HG02970 (cell line): Measurements from ENCODE around the gene B4GALNT4.
"Not testable (repeated sequence)": the region's sequence is repeated elsewhere in the genome, so short reads cannot be mapped to it uniquely, and the experiment has no call there.

Experiments
- ATAC-seq: cut with Tn5 transposase; IDR thresholded peaks from one replicate; pipeline ENCODE4 v1.9.1; 2021; ENCODE audit warnings: mild to moderate bottlenecking, moderate library complexity, moderate number of reproducible peaks; ENCODE audit not compliant: unreplicated experiment, low FRiP score

Gene B4GALNT4

GRCh38 chr11:387193-387793 lies 18.0 kb downstream of the B4GALNT4 start:
- ATAC-seq = no peak

- ATAC-seq = not testable (repeated sequence)
Observed at GRCh38 chr11:389369-389768, 20.1 kb downstream of the B4GALNT4 start.

- ATAC-seq = no peak
Observed at GRCh38 chr11:390175-390574, 20.9 kb downstream of the B4GALNT4 start.

DNA sequence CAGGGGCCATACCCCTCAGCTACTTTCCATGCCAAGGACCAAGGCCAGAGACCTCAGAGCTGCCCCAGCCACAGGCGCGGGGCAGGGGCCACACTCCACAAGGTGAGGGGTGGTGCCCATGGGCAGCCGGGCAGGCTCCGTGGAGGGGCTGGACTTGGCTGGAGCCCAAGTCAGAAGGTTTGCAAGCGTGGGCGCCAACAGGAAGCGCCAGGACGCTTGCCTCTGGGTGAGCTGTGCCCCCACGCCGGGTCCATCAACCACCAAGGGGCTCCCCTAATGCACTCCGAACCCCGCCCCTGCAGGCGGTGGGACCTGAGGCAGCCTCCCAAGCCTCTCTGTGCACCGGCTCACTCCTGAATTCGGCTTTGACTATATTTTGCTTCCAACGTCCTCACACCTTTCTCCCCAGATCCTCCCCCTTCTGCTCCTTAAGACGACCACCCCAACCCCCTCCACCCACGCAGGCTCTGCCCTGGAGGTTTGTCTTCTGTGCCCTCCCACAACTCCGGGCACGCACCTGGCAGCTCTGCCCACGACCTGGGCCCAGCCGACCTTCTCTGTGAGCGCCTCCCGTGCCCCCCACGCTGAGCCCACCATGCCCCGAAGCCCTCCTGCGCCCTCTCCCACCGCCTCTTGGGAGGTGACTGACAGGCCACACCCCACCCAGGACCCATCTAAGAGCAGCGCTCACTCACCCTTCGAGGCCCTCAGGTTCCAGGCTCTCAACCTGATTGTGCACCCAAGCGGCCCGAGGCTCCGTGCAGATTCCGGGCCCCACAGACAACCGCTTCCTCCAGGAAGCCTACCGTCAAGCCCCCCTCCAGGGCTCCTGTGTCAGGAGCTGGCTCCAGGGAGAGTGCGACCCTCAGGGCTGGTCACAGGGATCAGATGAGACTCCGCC lies 22.1 kb downstream of the B4GALNT4 start:
- ATAC-seq = no peak

DNA sequence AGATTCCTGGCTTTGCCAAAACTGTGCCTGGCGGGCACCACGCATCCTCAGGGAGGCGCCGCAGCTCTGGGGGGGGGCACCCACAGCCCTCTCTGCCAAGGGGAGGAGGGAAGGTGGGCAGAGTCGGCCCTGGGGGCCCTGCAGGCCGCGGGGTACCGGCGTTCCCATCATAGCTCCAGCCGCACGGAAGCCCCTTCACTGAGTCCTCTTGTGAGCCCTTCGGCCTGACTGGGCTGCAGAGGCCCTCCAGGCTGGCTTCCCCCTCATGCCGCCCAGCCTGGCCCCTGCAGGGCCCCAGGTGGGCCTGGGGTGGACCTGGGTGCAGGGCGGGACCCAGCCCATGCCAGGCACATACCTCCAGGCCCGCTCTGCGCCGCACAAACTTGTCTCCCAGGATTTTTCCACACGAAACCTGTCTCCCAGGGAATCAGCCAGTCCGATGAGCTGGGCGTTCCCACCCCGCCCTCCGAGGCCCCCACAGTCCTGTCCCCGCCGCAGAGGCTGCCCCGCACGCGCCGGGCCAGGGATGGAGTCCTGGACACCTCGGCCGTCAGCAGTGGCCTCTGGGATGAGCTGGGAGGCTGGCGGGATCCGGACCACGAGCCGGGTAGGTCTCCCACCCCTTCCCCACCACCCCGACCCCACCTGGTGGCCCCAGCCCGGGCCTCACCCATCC lies 22.9 kb downstream of the B4GALNT4 start:
- ATAC-seq = no peak

DNA sequence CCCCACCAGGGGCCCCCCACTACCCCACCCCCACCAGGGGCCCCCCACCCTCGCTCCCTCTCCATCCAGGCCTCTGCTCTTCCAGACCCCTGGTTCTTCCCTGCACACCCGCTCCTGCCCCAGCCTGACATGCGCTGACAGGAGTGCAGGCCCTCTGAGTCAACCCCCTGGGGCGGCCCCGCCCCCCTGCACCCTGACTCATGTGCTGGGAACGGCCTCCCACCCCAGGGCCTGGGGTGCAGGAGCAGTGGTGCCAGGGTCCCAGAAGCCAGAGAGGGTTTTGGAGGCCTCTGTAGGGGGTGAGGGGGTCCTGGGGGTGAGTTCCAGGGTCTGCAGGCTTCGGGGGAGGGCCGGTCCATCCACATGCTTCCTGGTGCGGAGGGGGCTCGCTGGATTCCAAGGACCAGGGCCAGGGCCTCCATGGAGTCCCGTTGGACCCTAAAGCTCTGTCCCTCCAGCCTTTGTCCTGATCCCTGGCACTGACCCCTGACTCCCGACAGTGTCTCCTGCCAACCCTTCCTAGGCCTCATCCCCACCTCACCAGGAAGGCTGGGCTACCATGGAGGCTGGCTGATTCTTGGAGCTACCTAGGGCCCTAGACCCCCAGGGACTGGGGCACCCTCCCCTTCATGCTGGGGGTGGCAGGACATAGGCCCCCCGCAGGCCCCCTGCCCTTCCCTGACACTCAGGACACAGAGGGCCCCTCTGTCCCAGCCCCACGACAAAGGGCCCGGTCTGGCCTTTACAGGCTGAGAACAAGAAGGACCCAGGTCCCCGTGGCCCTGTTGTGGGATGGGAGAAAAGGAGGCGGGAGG lies 24.1 kb downstream of the B4GALNT4 start:
- no peak for ATAC-seq

- no peak for ATAC-seq
Observed at GRCh38 chr11:394034-394857, 24.9 kb downstream of the B4GALNT4 start, which contains the start of gene PKP3. TSS of gene PKP3 (plus strand) at chr11:394209. CDS start at chr11:394293, 84 bp downstream.

- ATAC-seq = no peak
Observed at GRCh38 chr11:394858-395655, 25.8 kb downstream of the B4GALNT4 start.

GRCh38 chr11:395866-396265 lies 26.6 kb downstream of the B4GALNT4 start:
- ATAC-seq = no peak

DNA sequence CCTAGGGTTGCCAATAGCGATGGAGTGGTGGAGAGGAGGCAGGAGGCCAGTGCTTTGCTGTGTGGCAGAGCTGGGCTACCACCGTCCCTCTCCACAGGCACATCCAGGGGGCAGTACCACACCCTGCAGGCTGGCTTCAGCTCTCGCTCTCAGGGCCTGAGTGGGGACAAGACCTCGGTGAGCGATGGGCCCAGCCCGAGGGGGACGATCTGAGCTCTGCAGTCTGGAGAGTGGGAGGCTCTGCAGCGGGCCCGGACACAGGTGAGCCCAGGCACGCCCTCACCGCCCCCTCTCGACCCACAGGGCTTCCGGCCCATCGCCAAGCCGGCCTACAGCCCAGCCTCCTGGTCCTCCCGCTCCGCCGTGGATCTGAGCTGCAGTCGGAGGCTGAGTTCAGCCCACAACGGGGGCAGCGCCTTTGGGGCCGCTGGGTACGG lies 27.2 kb downstream of the B4GALNT4 start:
- ATAC-seq = no peak

DNA sequence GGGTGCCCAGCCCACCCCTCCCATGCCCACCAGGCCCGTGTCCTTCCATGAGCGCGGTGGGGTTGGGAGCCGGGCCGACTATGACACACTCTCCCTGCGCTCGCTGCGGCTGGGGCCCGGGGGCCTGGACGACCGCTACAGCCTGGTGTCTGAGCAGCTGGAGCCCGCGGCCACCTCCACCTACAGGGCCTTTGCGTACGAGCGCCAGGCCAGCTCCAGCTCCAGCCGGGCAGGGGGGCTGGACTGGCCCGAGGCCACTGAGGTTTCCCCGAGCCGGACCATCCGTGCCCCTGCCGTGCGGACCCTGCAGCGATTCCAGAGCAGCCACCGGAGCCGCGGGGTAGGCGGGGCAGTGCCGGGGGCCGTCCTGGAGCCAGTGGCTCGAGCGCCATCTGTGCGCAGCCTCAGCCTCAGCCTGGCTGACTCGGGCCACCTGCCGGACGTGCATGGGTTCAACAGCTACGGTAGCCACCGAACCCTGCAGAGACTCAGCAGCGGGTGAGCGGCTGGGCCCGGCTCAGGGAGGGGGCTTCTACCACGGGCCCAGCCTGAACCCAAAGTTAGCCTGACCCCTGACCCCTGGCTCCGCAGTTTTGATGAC lies 27.7 kb downstream of the B4GALNT4 start:
- ATAC-seq = no peak

- no peak for ATAC-seq
Observed at GRCh38 chr11:398826-399225, 29.5 kb downstream of the B4GALNT4 start.

DNA sequence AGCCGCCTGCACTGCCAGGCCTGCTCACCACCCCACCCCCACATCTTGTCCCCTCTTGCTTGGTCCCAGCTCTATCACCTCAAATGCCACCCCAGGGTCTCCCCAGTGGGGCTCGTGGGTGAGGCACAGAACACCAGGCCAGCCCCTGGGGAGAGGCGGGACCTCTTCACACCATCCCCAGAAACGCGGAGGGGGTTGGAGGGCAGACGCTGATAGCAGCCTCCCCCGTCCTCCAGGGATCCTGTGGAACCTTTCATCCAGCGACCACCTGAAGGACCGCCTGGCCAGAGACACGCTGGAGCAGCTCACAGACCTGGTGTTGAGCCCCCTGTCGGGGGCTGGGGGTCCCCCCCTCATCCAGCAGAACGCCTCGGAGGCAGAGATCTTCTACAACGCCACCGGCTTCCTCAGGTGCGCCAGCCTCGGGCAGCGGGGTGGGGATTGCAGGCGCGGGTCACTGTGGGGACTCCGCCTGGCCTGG lies 30.5 kb downstream of the B4GALNT4 start:
- no peak for ATAC-seq

- ATAC-seq = no peak
Observed at GRCh38 chr11:400241-400689, 31.0 kb downstream of the B4GALNT4 start.

DNA sequence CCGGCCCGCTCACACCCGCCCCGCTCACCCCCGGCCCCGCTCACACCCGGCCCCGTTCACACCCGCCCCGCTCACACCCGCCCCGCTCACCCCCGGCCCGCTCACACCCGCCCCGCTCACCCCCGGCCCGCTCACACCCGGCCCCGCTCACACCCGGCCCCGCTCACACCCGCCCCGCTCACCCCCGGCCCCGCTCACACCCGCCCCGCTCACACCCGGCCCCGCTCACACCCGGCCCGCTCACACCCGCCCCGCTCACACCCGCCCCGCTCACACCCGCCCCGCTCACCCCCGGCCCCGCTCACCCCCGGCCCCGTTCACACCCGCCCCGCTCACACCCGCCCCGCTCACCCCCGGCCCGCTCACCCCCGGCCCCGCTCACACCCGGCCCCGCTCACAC lies 31.9 kb downstream of the B4GALNT4 start:
- ATAC-seq = not testable (repeated sequence)

- no peak for ATAC-seq
Observed at GRCh38 chr11:403021-403760, 33.9 kb downstream of the B4GALNT4 start.

GRCh38 chr11:403761-404431 lies 34.6 kb downstream of the B4GALNT4 start:
- no peak for ATAC-seq
